Testis (tissue), 3 donors: ENCODE results near the gene ZNF771. TPM values are rescaled to one million over a fixed set of nuclear protein-coding genes. Genes with fewer than 3 reads are reported as not detected.

Source experiments
- DNase-seq: peaks from one replicate; pipeline ENCODE4 v3.0.0-alpha.2; 2019
- H3K27ac ChIP-seq, 2 donors: fragments of 200-600 bp; sonication (generic); one replicate each; pipeline ENCODE4 v1.5.1; 2019
- H3K27me3 ChIP-seq: fragments of 200-600 bp; sonication (generic); one replicate; pipeline ENCODE4 v1.5.1; 2019
- H3K36me3 ChIP-seq: fragments of 200-600 bp; sonication (generic); one replicate; pipeline ENCODE4 v1.5.1; 2017; ENCODE audit warnings: low read depth; ENCODE audit errors: missing control alignments
- H3K4me1 ChIP-seq: fragments of 200-600 bp; sonication (generic); one replicate; pipeline ENCODE4 v1.5.1; 2019
- H3K4me3 ChIP-seq, 2 donors: fragments of 200-600 bp; sonication (generic); one replicate each; pipeline ENCODE4 v1.5.1; 2017 to 2019
- H3K9me3 ChIP-seq: fragments of 200-600 bp; sonication (generic); one replicate; pipeline ENCODE4 v1.5.1; 2017
- CTCF ChIP-seq, 3 experiments: fragments of 450-650 bp in 2 of 3; fragments of 200-600 bp in 1 of 3; sonication (generic) in 1 of 3; IDR thresholded peaks; one replicate each; pipeline ENCODE4 v1.5.1; 2016 to 2019; ENCODE audit warnings: antibody characterized with exemption in 3 of 3, mild to moderate bottlenecking in 2 of 3, moderate library complexity in 1 of 3
- POLR2A ChIP-seq: fragments of 450-650 bp; IDR thresholded peaks from one replicate; pipeline ENCODE4 v1.6.1; 2017; ENCODE audit warnings: antibody characterized with exemption, mild to moderate bottlenecking, moderate library complexity
- WGBS, 2 donors: methylation state at CpG; one replicate each; pipeline ENCODE4 v1.1.5; 2018; 5-methylcytosine and 5-hydroxymethylcytosine counted together
- intact Hi-C: fragments of 100-400 bp; cut with DNase I; formaldehyde crosslinking; loops from one replicate; pipeline ENCODE4 v1.15.1; 2023; ENCODE audit warnings: low total_unique reads
- polyA plus RNA-seq: library from polyadenylated mRNA; stranded (reverse); fragments of 350-450 nt; fragmentation: Illumina TruSeq; extraction: RNeasy Lipid Tissue Mini Kit (QIAGEN cat#74804); gene quantifications from one replicate; pipeline ENCODE4 v1.2.3, GENCODE V29; 2014; ENCODE audit warnings: low read depth, low replicate concordance; ENCODE audit not compliant: insufficient read depth
- total RNA-seq, 2 donors: library from RNA; depleted of rRNA; stranded (reverse); fragments of >200 nt; gene quantifications; one replicate each; pipeline ENCODE4 v1.2.3, GENCODE V29; 2016

Gene ZNF771
- total and polyA plus RNA-seq, 3 donors from 2014 or later: 3.0 to 37.2 (median 35.6) TPM

DNA sequence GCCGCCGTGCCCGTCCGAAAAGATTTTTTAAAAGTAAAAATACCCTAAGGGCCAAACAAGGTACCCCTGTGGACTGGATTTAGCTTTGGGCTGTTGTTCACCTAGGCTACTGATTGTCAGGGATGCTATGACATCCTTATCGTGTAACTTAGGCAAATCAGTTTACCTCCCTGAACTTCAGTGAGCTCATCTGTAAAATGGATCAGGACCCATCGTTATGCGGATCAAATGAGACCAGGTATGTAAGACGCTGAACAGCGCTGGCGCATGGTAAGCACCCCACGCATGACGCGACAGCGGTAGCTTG is 658 bp upstream of the ZNF771 start:
- intact Hi-C loops: no loop called here
- 8 to 11% methylated on average over 14 of the region's 14 CpGs for WGBS, 2 donors
- TF ChIP-seq CTCF (IDR thresholded peaks at IDR 0.05) (no peak), POLR2A (no peak)

GRCh38 chr16:30407804-30408534 is 563 bp downstream of the ZNF771 start:
- intact Hi-C loops: no loop called here
- no peak for TF ChIP-seq CTCF (IDR thresholded peaks at IDR 0.05)
- no peak for TF ChIP-seq POLR2A

More for the DNA sequence above, 658 bp upstream of the ZNF771 start:
- Histone ChIP-seq H3K27me3 (no peaks in the 10 kb centered on the region), H3K27ac (peak overlapping the region; percentile 74 to 85), H3K9me3 (no peaks in the 10 kb centered on the region), H3K4me3 (peak overlapping the region; percentile 59 to 72), H3K36me3 (no peaks in the 10 kb centered on the region), H3K4me1 (peaks cover 25% of the 10 kb centered on the region)
- no peak for DNase-seq

DNA sequence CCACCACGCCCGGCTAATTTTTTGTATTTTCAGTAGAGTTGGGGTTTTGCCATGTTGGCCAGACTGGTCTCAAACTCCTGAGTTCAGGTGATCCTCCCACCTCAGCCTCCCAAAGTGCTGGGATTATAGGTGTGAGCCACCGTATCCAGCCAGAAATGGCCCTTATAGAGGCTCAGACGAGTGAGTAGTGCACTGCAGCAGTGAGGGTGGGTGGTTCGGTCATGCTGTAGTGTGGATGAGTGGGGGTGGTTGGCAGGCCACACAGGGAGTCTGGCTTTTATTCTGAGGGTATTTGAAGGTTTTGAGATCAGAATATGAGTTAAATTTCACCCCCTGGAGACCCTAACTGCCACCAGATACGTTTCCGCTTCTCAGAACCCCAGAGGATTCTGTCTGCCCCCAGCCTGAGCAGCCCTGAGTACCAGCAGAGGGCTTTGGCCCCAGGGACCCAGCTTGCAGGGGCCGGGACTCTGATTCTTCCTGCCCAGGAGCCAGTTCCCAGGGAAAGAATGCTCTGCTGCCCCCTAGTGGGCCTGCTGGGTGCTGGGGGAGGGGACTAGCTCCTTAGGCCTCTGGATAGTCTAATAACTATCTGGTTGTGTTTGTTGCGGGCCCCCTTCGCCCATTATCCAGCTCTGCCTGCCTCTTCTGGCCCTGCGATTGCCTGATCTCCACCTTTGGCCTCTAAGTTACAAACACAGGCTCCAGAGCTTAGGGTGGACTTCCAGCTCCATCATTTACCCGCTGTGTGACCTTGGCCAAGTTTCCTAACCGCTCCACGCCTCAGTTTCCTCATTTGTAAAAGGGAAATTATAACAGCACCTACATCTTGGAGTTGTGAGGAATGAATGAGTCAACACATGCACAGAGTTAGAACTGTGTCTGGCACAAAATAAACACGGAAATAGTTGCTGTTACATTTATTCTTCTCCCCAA is 2.0 kb downstream of the ZNF771 start:
- intact Hi-C loops: no loop called here
- H3K27me3 ChIP-seq: no peaks in the 10 kb centered on the region
- 40% methylated on average over 14 to 15 of the region's 15 CpGs for WGBS, 2 donors

More at GRCh38 chr16:30407804-30408534, 563 bp downstream of the ZNF771 start:
- DNase-seq: no peak
- no peaks in the 10 kb centered on the region for H3K36me3 ChIP-seq
- peaks cover 25% of the 10 kb centered on the region for H3K4me1 ChIP-seq
- 6 to 20% methylated on average over 9 to 18 of the region's 19 CpGs for WGBS, 2 donors
- no peaks in the 10 kb centered on the region for H3K9me3 ChIP-seq
- no peaks in the 10 kb centered on the region for H3K27me3 ChIP-seq
- peak overlapping the region; percentile 74 to 85 for H3K27ac ChIP-seq
- H3K4me3 ChIP-seq: peak overlapping the region; percentile 59 to 72

GRCh38 chr16:30413112-30413806 is 5.9 kb downstream of the ZNF771 start:
- intact Hi-C loops: no loop called here

More for the DNA sequence above, 2.0 kb downstream of the ZNF771 start:
- TF ChIP-seq CTCF (IDR thresholded peaks at IDR 0.05) (peak; percentile 82 to 86 (median 86)), POLR2A (no peak)
- H3K4me3 ChIP-seq: no peak overlapping the region
- DNase-seq: peak; percentile 93
- H3K9me3 ChIP-seq: no peaks in the 10 kb centered on the region
- no peaks in the 10 kb centered on the region for H3K36me3 ChIP-seq
- no peak overlapping the region for H3K27ac ChIP-seq
- H3K4me1 ChIP-seq: peaks cover 33% of the 10 kb centered on the region

More at GRCh38 chr16:30413112-30413806, 5.9 kb downstream of the ZNF771 start:
- Histone ChIP-seq H3K9me3 (no peaks in the 10 kb centered on the region), H3K36me3 (no peaks in the 10 kb centered on the region), H3K27ac (peak overlapping the region; percentile 77 to 83), H3K4me1 (peaks cover 28% of the 10 kb centered on the region), H3K4me3 (no peak overlapping the region), H3K27me3 (no peaks in the 10 kb centered on the region)
- DNase-seq: no peak
- TF ChIP-seq POLR2A (no peak), CTCF (IDR thresholded peaks at IDR 0.05) (no peak)
- 69 to 71% methylated on average over 6 of the region's 6 CpGs for WGBS, 2 donors
